NCI-H460 (cell line): ENCODE measurements around the gene RETSAT. TPM values are rescaled to one million over a fixed set of nuclear protein-coding genes. Genes with fewer than 3 reads are reported as not detected.
"Not testable (repeated sequence)": the region's sequence is repeated elsewhere in the genome, so short reads cannot be mapped to it uniquely, and the experiment has no call there.

Experiments
- DNase-seq: peaks from one replicate; pipeline ENCODE4 v3.0.0-alpha.2; 2016; ENCODE audit warnings: low read depth; ENCODE audit errors: extremely low read depth
- total RNA-seq: library from RNA; depleted of rRNA; stranded (reverse); fragments of >200 nt; shearing (Covaris generic); gene quantifications from 2 replicates; pipeline ENCODE4 v1.2.3, GENCODE V29; 2014

RETSAT gene
- total RNA-seq, 1 experiment from 2014 or later, result 25.3 TPM

DNA sequence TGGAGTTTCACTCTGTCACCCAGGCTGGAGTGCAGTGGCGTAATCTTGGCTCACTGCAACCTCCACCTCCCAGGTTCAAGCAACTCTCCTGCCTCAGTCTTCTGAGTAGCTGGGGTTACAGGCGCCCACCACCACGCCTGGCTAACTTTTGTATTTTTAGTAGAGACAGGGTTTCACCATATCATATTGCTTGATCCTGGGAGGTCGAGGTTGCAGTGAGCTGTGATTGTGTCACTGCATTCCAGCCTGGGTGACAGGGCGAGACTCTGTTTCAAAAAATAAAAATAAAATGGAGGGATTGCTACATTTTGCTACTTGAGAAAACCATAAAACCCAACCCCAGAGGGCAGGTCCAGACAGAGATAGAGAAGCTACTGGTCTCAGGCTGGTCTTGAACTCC lies 28.8 kb upstream of the RETSAT start:
- DNase-seq, result not testable (repeated sequence)

DNA sequence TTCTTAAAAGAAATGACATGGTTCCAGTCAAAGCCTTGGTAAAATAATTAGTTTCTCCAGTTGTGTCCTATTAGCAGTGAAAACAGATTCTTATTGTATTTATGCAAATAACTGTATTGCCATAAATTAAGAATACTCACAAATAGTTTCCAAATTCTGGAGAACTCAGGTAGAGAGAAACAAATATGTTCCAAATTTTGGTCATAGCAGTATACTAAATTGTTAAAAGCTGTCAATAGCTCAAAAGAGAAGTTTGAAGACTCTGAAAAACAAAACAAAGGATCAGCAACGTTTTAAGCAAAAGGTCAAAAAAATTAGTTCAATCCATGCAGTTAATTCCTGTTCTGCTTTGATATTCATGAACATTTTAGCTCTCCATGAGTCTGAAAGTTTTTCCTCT lies 25.7 kb upstream of the RETSAT start:
- no peak for DNase-seq

GRCh38 chr2:85378257-85378656 lies 23.9 kb upstream of the RETSAT start:
- DNase-seq, result no peak

- no peak for DNase-seq
These were observed 22.8 kb upstream of the RETSAT start for GRCh38 chr2:85377083-85377482.

DNA sequence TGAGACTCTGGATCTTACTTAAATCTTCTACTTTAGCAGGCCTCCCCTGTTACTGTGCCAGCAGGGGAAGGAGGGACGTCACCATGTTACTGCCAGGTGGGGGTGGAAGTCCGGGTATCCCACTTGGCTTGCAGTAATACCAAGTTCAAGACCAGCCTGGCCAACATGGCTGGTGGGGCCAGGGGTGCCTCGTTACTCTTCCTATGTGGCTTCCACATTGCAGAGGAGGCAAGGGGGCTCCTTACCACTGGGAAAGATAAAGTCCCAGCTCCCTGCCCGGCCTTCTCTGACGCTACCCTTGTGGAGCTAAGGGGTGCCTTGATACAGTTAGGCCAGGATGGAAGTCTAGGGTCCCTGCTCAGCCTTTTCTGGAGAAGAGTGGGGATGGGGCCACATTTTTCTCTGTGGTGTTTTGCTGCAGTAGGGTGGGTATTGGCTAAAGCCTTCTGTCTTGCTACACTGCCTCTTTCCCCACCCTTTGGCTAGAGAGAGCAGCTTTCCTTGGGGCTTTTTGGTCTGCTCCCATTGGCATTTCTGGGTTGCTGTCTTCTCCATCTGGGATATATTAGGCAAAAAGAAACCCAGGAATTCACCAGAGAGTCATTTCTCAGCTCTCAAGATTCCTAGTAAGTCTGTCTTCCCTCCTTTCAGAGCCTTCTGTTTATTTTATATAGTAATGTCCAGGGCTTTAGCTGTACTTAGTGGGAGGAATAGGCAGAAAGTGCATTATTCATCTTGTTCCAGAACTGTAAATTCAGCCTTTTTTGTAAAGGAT lies 22.1 kb upstream of the RETSAT start:
- no peak for DNase-seq

- no peak for DNase-seq
These were observed 16.7 kb upstream of the RETSAT start for GRCh38 chr2:85371045-85371444.

DNA sequence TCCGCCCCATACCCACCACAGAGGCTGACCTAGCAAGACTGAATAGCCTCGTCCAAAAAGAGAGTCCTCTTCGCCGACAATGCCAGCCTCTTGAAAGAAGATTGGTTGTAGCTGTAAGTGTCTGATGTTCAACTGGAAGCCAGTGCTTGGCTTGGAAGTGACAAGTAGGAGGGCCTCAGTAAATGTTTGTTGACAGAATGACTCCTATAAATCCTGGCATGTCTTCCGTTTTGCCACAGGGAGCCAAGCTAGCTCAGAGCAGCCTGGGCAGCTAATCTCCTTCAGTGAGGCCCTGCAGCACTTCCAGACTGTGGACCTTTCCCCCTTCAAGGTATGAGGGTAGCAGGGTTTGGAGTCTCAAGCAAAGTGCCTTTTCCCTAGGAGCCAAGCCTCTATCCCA lies 15.2 kb upstream of the RETSAT start:
- peak; percentile 35 for DNase-seq

DNA sequence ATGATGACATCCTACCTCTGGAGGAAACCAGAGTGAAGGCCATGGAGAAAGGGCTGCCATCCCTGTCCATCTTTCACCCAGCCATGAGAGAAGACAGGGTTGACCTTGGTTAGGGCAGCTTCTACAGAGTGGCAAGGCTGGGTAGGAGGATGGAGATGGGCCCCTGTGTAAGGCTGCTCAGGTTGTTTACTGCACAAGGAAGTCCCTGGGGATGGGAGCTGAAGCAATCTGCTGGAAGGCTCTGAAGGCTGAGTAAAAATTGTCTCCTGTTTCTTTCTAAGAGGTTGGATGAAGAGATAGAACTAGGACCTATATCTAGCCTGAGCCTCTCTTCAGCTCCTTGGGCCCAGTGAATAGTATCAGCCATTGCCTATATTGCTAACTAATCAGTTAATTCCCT lies 14.6 kb upstream of the RETSAT start:
- DNase-seq, result no peak

GRCh38 chr2:85367180-85367579 lies 12.9 kb upstream of the RETSAT start:
- no peak for DNase-seq

DNA sequence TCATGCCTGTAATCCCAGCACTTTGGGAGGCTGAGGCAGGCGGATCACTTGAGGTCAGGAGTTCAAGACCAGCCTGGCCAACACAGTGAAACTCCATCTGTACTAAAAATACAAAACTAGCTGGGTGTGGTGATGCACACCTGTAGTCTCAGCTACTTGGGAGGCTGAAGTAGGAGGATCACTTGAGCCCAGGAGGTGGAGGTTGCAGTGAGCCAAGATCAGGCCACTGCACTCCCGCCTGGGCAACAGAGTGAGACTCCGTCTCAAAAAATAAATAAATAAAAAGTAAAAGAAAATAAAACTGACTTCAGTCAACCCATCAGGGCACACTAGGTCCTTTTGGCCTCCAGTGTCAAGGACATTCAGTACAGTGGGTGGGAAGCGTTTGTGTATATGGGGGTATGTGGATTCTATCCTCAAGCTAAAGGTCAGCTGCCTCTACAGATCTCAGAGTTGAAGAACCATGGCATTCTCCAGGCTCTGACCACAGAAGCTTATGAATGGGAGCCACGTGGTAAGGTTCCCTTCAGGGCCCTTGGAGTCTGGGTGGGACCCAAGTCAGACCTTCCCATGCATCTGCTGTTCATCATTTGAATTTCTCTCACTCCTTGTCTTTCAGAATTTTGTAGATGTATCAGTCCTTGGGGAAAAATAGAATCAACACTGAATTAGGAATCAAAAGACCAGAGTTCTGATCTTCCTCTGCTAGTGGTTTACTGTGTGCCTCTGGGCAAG lies 8.5 kb upstream of the RETSAT start:
- DNase-seq, result not testable (repeated sequence)

DNA sequence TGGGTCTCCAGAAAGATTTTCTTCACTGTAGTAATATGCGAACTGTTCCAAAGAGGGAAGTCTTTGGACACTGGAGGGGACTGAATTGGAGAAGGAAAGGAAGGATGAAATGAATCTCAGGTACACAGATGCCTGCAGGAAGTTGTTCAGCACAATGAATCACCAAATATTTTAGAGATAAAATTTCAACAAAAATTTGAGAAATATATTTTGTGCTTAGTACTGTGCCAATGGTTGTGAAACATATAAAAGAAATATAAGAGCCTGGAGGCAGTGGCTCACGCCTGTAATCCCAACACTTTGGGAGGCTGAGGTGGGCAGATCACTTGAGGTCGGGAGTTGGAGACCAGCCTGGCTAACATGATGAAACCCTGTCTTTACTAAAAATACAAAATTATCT lies 3.4 kb upstream of the RETSAT start:
- no peak for DNase-seq

DNA sequence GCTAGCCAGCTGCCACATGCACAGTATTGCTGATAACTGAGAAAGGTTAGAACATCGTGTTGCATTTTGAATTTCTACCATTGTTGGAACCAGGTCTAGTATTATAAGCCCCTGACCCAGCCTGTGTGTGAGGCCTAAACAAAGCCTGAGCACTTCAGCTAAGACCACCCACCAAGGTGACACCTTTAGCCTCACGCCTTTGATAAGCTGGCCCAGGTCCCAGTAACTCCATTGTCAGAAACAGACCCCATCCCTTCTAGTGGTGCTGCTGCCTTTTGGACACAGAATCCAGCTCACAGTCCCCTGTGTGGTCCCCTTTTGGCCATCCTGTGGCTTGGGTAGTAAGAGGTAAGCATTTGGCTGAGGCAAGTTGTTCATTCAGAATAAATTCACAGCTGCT lies 1.9 kb upstream of the RETSAT start:
- no peak for DNase-seq

DNA sequence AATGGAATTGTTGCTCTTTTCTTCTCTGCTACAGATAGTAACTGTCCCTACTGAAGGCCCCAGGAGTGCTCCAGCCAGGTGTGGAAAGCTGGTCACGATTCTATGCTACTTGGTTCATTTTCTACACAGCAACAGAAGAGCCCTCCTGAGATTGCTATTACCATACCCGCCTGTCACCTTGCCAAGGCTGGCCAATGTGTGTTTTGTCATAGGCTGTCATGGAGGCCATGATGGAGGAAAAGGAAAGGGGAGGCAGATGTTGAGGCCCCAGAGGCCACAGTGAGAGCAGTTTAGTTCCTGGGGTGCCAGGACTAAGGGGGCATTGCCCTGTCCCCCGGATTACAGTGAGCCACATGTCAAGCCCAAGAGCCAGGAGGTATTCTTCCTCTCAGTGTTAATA lies 1.2 kb upstream of the RETSAT start:
- DNase-seq, result no peak

DNA sequence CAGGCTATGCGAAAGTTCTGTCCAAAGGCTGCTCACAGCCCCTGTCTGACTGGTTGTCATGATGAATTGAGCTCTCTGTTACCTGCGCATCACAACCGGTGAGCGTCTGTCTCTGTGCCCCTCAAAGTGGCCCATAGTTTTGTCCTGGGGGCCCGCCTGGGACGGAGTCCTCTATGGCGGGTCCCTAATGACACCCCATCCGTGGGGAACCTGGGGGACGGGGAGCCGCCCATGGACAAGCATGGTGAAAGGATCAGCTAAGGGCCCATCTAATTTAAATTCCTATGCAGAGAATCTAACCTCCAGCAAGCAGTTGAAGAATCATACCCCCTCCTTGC lies 714 bp upstream of the RETSAT start:
- no peak for DNase-seq

- no peak for DNase-seq
These were observed 447 bp downstream of the RETSAT start for GRCh38 chr2:85353876-85354285.

- no peak for DNase-seq
These were observed 6.7 kb downstream of the RETSAT start for GRCh38 chr2:85347599-85347998.

DNA sequence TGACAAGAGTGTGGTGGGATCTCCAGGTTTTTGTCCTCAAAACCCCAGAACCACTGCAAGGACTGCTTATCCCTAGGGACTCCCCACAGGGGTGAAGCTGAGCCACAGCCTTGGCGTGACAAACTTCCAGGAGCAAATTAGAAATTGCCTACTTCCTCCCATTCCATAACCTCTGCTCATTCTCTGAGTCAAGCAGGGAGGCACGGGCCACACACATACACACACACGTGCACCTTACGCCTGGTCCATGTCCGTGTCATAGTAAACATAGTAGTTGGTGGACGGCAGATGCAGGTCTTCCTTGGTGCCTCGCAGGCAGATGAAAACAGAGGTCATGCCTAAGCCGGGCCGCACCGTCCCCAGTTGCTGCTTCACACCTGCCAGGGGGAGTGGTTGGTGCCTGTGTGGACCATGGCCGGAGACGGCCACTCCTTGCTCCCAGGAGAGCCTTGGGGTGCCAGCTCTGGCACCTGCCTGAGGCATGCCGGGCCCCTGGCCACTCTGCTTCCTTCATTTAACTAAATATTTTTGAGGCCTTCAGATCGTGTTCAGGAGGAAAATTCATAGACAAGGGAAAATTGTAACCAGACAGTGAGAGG lies 9.9 kb downstream of the RETSAT start:
- DNase-seq, result no peak

DNA sequence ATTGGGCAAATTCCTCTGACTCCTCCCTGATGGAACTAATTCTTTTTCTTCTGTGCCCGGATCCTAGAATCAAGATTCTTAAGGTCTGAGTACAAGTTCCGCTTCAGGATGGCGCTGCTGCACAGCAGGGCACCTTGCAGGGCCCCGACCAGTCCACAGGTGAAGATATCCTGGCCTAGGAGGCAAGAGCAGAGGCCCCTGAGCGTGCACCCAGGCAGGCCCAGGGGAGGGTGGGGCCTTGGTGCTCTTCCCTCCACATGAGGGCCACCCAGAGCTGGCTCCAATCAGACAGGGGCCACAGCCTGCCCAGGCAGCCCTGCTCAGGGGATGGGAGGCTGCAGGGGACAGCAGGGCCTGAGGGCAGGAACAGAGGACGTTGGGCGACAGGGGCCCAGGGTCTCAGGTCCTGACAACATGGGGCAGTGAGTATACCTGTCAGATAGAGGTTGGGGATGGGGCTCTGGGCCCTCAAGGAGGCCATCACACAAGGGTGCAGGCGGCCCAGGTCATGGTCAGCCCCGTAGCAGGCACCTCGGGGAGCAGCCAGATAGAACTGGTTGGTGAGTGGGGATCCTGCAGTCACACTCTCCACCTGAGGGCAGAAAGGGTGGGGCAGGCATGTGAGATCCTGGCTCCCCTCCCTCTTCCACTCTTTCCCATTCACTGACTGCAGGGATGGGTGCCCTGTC lies 11.0 kb downstream of the RETSAT start:
- not testable (repeated sequence) for DNase-seq

GRCh38 chr2:85342156-85342555 lies 12.2 kb downstream of the RETSAT start:
- no peak for DNase-seq

- DNase-seq, result no peak
These were observed 12.9 kb downstream of the RETSAT start for GRCh38 chr2:85341269-85342029.
